ENCODE results near the gene TGFBR3. TPM values are rescaled to one million over a fixed set of nuclear protein-coding genes. Genes with fewer than 3 reads are reported as not detected.
A peak's percentile ranks its signal among the peaks of the same experiment; 100 is the strongest.

TGFBR3 gene
- total and polyA plus RNA-seq, 9 of the 15 experiments (the other 6 are each of a cell fraction or from before 2014, with no cell fraction given), result 3.6 to 32.4 (median 15.6) TPM

DNA sequence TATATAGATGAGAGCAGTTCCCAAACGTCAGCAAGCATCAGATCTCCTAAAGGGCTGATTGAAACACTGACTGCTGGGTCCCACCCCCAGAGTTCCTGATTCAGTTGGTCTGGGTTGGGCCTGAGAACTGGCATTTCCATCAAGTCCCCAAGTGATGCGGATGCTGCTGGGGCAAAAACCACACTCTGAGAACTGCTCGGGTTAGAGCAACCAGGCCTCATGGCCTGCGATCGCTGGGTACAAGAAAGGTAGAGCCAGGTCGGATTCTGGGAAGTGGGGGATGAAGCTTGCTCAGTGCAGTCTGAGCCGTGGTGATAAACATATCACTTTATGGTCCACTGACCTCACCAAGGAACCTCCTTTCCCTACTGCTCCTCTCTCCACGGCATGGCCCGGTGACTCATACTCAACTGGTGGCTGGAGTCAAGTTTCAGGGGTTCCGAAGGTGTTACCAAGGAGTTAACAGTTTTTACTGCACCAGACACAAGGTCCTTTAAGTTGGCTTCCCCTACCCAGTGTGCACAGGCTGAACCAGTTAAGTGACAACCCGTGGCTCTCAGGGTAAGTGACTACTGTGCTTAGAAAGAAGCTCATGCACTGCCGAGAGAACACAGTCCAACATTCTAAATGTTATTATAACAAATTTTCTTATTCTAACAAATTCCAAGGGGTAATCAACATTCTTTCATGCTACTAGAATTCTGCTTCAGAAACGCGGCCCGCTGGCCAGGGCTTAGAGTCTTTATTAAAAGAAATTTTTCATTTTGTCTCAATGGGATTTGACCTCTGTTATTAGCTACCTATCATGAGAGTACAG, 153.5 kb downstream of the TGFBR3 start (continued):
- TF ChIP-seq, protein P1, sequence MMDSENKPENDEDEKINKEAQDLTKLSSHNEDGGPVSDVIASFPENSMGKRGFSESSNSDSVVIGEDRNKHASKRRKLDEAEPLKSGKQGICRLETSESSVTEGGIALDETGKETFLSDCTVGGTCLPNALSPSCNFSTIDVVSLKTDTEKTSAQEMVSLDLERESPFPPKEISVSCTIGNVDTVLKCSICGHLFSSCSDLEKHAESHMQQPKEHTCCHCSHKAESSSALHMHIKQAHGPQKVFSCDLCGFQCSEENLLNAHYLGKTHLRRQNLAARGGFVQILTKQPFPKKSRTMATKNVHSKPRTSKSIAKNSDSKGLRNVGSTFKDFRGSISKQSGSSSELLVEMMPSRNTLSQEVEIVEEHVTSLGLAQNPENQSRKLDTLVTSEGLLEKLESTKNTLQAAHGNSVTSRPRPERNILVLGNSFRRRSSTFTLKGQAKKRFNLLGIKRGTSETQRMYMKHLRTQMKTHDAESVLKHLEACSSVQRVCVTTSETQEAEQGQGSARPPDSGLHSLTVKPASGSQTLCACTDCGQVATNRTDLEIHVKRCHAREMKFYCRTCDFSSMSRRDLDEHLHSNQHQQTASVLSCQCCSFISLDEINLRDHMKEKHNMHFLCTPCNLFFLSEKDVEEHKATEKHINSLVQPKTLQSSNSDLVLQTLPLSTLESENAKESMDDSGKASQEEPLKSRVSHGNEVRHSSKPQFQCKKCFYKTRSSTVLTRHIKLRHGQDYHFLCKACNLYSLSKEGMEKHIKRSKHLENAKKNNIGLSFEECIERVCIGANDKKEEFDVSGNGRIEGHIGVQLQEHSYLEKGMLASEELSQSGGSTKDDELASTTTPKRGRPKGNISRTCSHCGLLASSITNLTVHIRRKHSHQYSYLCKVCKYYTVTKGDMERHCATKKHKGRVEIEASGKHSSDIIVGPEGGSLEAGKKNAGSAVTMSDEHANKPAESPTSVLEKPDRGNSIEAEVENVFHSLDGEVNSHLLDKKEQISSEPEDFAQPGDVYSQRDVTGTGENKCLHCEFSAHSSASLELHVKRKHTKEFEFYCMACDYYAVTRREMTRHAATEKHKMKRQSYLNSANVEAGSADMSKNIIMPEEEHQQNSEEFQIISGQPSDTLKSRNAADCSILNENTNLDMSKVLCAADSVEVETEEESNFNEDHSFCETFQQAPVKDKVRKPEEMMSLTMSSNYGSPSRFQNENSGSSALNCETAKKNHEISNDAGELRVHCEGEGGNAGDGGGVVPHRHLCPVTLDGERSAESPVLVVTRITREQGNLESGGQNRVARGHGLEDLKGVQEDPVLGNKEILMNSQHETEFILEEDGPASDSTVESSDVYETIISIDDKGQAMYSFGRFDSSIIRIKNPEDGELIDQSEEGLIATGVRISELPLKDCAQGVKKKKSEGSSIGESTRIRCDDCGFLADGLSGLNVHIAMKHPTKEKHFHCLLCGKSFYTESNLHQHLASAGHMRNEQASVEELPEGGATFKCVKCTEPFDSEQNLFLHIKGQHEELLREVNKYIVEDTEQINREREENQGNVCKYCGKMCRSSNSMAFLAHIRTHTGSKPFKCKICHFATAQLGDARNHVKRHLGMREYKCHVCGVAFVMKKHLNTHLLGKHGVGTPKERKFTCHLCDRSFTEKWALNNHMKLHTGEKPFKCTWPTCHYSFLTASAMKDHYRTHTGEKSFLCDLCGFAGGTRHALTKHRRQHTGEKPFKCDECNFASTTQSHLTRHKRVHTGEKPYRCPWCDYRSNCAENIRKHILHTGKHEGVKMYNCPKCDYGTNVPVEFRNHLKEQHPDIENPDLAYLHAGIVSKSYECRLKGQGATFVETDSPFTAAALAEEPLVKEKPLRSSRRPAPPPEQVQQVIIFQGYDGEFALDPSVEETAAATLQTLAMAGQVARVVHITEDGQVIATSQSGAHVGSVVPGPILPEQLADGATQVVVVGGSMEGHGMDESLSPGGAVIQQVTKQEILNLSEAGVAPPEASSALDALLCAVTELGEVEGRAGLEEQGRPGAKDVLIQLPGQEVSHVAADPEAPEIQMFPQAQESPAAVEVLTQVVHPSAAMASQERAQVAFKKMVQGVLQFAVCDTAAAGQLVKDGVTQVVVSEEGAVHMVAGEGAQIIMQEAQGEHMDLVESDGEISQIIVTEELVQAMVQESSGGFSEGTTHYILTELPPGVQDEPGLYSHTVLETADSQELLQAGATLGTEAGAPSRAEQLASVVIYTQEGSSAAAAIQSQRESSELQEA (IDR thresholded peaks at IDR 0.05; ENCODE audit: low read depth), result no peak
- no peak for TF ChIP-seq GABPB2 (CRISPR knock-in tag; conservative IDR thresholded peaks at IDR 0.05)
- no peak for TF ChIP-seq PHF20 (IDR thresholded peaks at IDR 0.05; ENCODE audit: partially characterized antibody)
- peak; percentile 31; the same call in 1 of the 2 replicates for TF ChIP-seq KAT7 (CRISPR knock-in tag; IDR thresholded peaks at IDR 0.05; ENCODE audit: borderline replicate concordance)
- TF ChIP-seq, protein P2, sequence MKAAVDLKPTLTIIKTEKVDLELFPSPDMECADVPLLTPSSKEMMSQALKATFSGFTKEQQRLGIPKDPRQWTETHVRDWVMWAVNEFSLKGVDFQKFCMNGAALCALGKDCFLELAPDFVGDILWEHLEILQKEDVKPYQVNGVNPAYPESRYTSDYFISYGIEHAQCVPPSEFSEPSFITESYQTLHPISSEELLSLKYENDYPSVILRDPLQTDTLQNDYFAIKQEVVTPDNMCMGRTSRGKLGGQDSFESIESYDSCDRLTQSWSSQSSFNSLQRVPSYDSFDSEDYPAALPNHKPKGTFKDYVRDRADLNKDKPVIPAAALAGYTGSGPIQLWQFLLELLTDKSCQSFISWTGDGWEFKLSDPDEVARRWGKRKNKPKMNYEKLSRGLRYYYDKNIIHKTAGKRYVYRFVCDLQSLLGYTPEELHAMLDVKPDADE (conservative IDR thresholded peaks at IDR 0.05; ENCODE audit: control insufficient read depth, low read depth, low read length), result no peak
- peak; percentile 61 for TF ChIP-seq NFE2 (IDR thresholded peaks at IDR 0.05; ENCODE audit: low read depth)
- TF ChIP-seq ZNF311 (CRISPR knock-in tag; IDR thresholded peaks at IDR 0.05), result peak; percentile 42; the same call in 1 of the 2 replicates
- TF ChIP-seq JUNB (CRISPR knock-in tag; conservative IDR thresholded peaks at IDR 0.05), result peak; percentile 84
- TF ChIP-seq EZH2 (IDR thresholded peaks at IDR 0.05; ENCODE audit: borderline replicate concordance, low read depth, low read length), result no peak
- peak; percentile 83 for TF ChIP-seq HDAC3 (IDR thresholded peaks at IDR 0.05; ENCODE audit: borderline replicate concordance, partially characterized antibody)
- 0 out of 2 replicates have a peak, but pooled peaks have one; percentile 56 for TF ChIP-seq KLF13 (tag; IDR thresholded peaks at IDR 0.05; ENCODE audit: borderline replicate concordance, low read depth)
- no peak for TF ChIP-seq HNRNPUL1 (IDR thresholded peaks at IDR 0.05; ENCODE audit: low read length)
- peak; percentile 91 for TF ChIP-seq MTA3 (IDR thresholded peaks at IDR 0.05; ENCODE audit: borderline replicate concordance)
- TF ChIP-seq, protein P3, sequence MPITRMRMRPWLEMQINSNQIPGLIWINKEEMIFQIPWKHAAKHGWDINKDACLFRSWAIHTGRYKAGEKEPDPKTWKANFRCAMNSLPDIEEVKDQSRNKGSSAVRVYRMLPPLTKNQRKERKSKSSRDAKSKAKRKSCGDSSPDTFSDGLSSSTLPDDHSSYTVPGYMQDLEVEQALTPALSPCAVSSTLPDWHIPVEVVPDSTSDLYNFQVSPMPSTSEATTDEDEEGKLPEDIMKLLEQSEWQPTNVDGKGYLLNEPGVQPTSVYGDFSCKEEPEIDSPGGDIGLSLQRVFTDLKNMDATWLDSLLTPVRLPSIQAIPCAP (CRISPR knock-in tag; IDR thresholded peaks at IDR 0.05; ENCODE audit: borderline replicate concordance), result no peak
- no peak for TF ChIP-seq DNMT1 (IDR thresholded peaks at IDR 0.05)
- TF ChIP-seq NONO (IDR thresholded peaks at IDR 0.05; ENCODE audit: low read depth in 2 of 2, low read length in 1 of 2), result 0 out of 4 replicates have a peak, but pooled peaks of 1 of the 2 experiments have one; percentile 56
